Adrenal gland (tissue), 12 donors: ENCODE measurements around the gene DELE1. TPM values are rescaled to one million over a fixed set of nuclear protein-coding genes. Genes with fewer than 3 reads are reported as not detected.

Source experiments
- DNase-seq, 7 donors: peaks; one replicate each; pipeline ENCODE4 v3.0.0-alpha.2; 2019 to 2020
- H3K27ac ChIP-seq, 5 donors: fragments of 200-600 bp; sonication (generic) in 4 of 5; 1 replicate in 3 of 5; 2 replicates in 2 of 5; pipeline versions ENCODE4 v1.5.1 to v1.8.0; 2016 to 2020; ENCODE audit warnings: mild to moderate bottlenecking in 1 of 5
- H3K27me3 ChIP-seq: fragments of 200-600 bp; 2 replicates; pipeline ENCODE4 v1.8.0; 2021
- H3K36me3 ChIP-seq, 2 donors: fragments of 200-600 bp; replicated peaks in 1 of 2; 1 replicate in 1 of 2; 2 replicates in 1 of 2; pipeline versions ENCODE4 v1.5.1 to v1.8.0; 2018 to 2022
- H3K4me1 ChIP-seq, 2 donors: fragments of 200-600 bp; replicated peaks in 1 of 2; 1 replicate in 1 of 2; 2 replicates in 1 of 2; pipeline versions ENCODE4 v1.5.1 to v1.8.0; 2018 to 2021
- H3K4me3 ChIP-seq, 4 donors: fragments of 200-600 bp; sonication (generic) in 3 of 4; one replicate each; pipeline ENCODE4 v1.5.1; 2016 to 2018
- H3K9me3 ChIP-seq, 3 donors: fragments of 200-600 bp; sonication (generic) in 1 of 3; replicated peaks in 1 of 3; 1 replicate in 2 of 3; 2 replicates in 1 of 3; pipeline versions ENCODE4 v1.5.1 to v1.8.0; 2016 to 2021
- CTCF ChIP-seq, 6 experiments: fragments of 450-650 bp in 4 of 6; fragments of 200-600 bp in 2 of 6; sonication (generic) in 1 of 6; IDR thresholded peaks; 1 replicate in 5 of 6; 2 replicates in 1 of 6; pipeline versions ENCODE4 v1.5.1 to v1.8.0; 2016 to 2021; ENCODE audit warnings: antibody characterized with exemption in 6 of 6, mild to moderate bottlenecking in 2 of 6, moderate library complexity in 1 of 6
- POLR2A ChIP-seq, 2 donors: fragments of 450-650 bp; IDR thresholded peaks; one replicate each; pipeline ENCODE4 v1.6.1; 2017; ENCODE audit warnings: antibody characterized with exemption in 2 of 2, mild to moderate bottlenecking in 2 of 2, moderate library complexity in 1 of 2
- WGBS, 4 donors: extraction: QIAGEN DNeasy Blood & Tissue Kit in 2 of 4; methylation state at CpG; one replicate each; pipeline versions ENCODE4 v1.1.5 to v1.1.7; 2013 to 2017; 5-methylcytosine and 5-hydroxymethylcytosine counted together
- intact Hi-C, 2 donors: fragments of 100-400 bp; cut with DNase I; formaldehyde crosslinking; loops; one replicate each; pipeline versions ENCODE4 v1.14.1 to v1.15.0; 2022 to 2023
- polyA plus RNA-seq, 3 donors: library from polyadenylated mRNA; stranded (reverse); fragments of 200-250 nt in 2 of 3; fragments of 350-450 nt in 1 of 3; fragmentation: Illumina TruSeq in 1 of 3; extraction: RNeasy Lipid Tissue Mini Kit (QIAGEN cat#74804) in 1 of 3; gene quantifications; one replicate each; pipeline ENCODE4 v1.2.3, GENCODE V29; 2013 to 2014
- total RNA-seq, 9 donors: library from RNA; depleted of rRNA in 4 of 9; stranded (reverse); fragments of >200 nt in 4 of 9; fragments of 120-200 nt in 1 of 9; fragmentation: NEBNext Ultra II Directional in 1 of 9; extraction: Animal tissue kit (Norgen Biotek cat#: 25700) in 1 of 9; gene quantifications; one replicate each; pipeline versions ENCODE4 v1.1.0 to v1.2.4, GENCODE V29; 2013 to 2023
- donor health status: healthy with polysubstance abuse.
- donor health status: Bipolar disorder and iron deficiency.
- donor health status: DM: yes; HTN: yes; CAD: no.
- donor health status: DM: no; HTN: no; CAD: no.
- donor health status: DM: no; HTN: no; CAD: no.
- donor health status: DM: yes; HTN: yes; CAD: no.

DELE1 gene
- total and polyA plus RNA-seq, 12 donors: 65.2 to 162 (median 111) TPM

GRCh38 chr5:141881886-141882285 is 41.8 kb upstream of the DELE1 start:
- no peaks in the 10 kb centered on the region for H3K9me3 ChIP-seq
- H3K27me3 ChIP-seq: peaks cover 16% of the 10 kb centered on the region
- peak overlapping the region in 1 of 5 donors; percentile 64 for H3K27ac ChIP-seq
- intact Hi-C loops: loop anchor here (5.0 to 10.0 kb wide), 3 partner anchors 73 to 190 kb away; partner anchors contain the start of gene PCDH12 (in 2 of the 2)
- 32 to 43% (median 42%) methylated on average over 4 of the region's 4 CpGs for WGBS, 4 donors
- peaks cover 13 to 38% of the 10 kb centered on the region in 2 donors for H3K4me1 ChIP-seq
- no peak for TF ChIP-seq CTCF (IDR thresholded peaks at IDR 0.05)
- H3K36me3 ChIP-seq: no peaks in the 10 kb centered on the region
- DNase-seq: no peak
- H3K4me3 ChIP-seq: no peak overlapping the region

- Histone ChIP-seq H3K4me3 (no peak overlapping the region), H3K4me1 (peaks cover 13 to 30% of the 10 kb centered on the region in 2 donors), H3K27me3 (peaks cover 10% of the 10 kb centered on the region), H3K9me3 (no peaks in the 10 kb centered on the region), H3K27ac (peak overlapping the region in 1 of 5 donors; percentile 64), H3K36me3 (no peaks in the 10 kb centered on the region)
- intact Hi-C loops: loop anchor here (5.0 to 10.0 kb wide), 3 partner anchors 72 to 190 kb away; partner anchors contain the start of gene PCDH12 (in 2 of the 2)
- WGBS, 4 donors: 4 to 10% (median 7%) methylated on average over 12 to 13 of the region's 13 CpGs
- TF ChIP-seq POLR2A (IDR thresholded peaks at IDR 0.05) (no peak), CTCF (IDR thresholded peaks at IDR 0.05) (no peak)
- DNase-seq: peak in 3 of 7 donors; percentile 36 to 81 (median 44)
These were observed 41.0 kb upstream of the DELE1 start for GRCh38 chr5:141882594-141883183.

GRCh38 chr5:141883184-141883891 is 40.3 kb upstream of the DELE1 start:
- WGBS, 4 donors: 1 to 3% (median 2%) methylated on average over 13 to 35 of the region's 35 CpGs

More at GRCh38 chr5:141883184-141883891, 40.3 kb upstream of the DELE1 start:
- no peaks in the 10 kb centered on the region for H3K36me3 ChIP-seq
- DNase-seq: peak in 6 of 7 donors; percentile 57 to 72 (median 64)
- TF ChIP-seq CTCF (IDR thresholded peaks at IDR 0.05) (no peak), POLR2A (IDR thresholded peaks at IDR 0.05) (no peak)
- H3K9me3 ChIP-seq: no peaks in the 10 kb centered on the region
- H3K27ac ChIP-seq: peak overlapping the region in 1 of 5 donors; percentile 64
- H3K4me1 ChIP-seq: peaks cover 13 to 27% of the 10 kb centered on the region in 2 donors
- H3K4me3 ChIP-seq: no peak overlapping the region
- intact Hi-C loops: loop anchor here (5.0 to 10.0 kb wide), 3 partner anchors 71 to 191 kb away; partner anchors contain the start of gene PCDH12 (in 2 of the 2)
- H3K27me3 ChIP-seq: peaks cover 10% of the 10 kb centered on the region
